GM23248 (cell line): ENCODE results near the gene HOXD9.

Source experiments
- EZH2 ChIP-seq: fragments of 200-600 bp; sonication (generic); IDR thresholded peaks from 2 replicates; pipeline ENCODE4 v1.6.1; 2018; ENCODE audit warnings: antibody characterized with exemption, mild to moderate bottlenecking; ENCODE audit not compliant: insufficient read depth, poor library complexity, severe bottlenecking
- EZH2phosphoT487 ChIP-seq: fragments of 200-600 bp; sonication (generic); IDR thresholded peaks from 2 replicates; pipeline ENCODE4 v1.6.1; 2018; ENCODE audit warnings: antibody characterized with exemption, moderate library complexity, mild to moderate bottlenecking, low read depth; ENCODE audit not compliant: insufficient read depth

- TF ChIP-seq EZH2phosphoT487 (no peak), EZH2 (no peak)
Observed at GRCh38 chr2:176095421-176095820, 27.1 kb upstream of the HOXD9 start.
